Measurements from ENCODE around the gene UBE2D3. TPM values are rescaled to one million over a fixed set of nuclear protein-coding genes. Genes with fewer than 3 reads are reported as not detected.
A peak's percentile ranks its signal among the peaks of the same experiment; 100 is the strongest.

The UBE2D3 gene
- total RNA-seq, 4 donors from 2014 or later = 345 to 432 (median 402) TPM

GRCh38 chr4:102772738-102773340 is 54.5 kb downstream of the UBE2D3 start:
- no peak overlapping the region for H3K27ac ChIP-seq
- H3K4me1 ChIP-seq = no peaks in the 10 kb centered on the region
- H3K4me3 ChIP-seq = no peak overlapping the region
- WGBS, 2 donors (ENCODE audit: low coverage in 1 of 2) = 69 to 77% methylated on average over 4 of the region's 4 CpGs
- H3K27me3 ChIP-seq = no peaks in the 10 kb centered on the region
- H3K9me3 ChIP-seq = no peaks in the 10 kb centered on the region
- H3K36me3 ChIP-seq = no peaks in the 10 kb centered on the region
- TF ChIP-seq POLR2A (IDR thresholded peaks at IDR 0.05) (no peak), POLR2AphosphoS5 (IDR thresholded peaks at IDR 0.05) (no peak), EP300 (IDR thresholded peaks at IDR 0.05) (no peak)
- ATAC-seq = no peak

- TF ChIP-seq EP300 (IDR thresholded peaks at IDR 0.05) (no peak), CTCF (IDR thresholded peaks at IDR 0.05) (no peak), POLR2A (IDR thresholded peaks at IDR 0.05) (no peak), POLR2AphosphoS5 (IDR thresholded peaks at IDR 0.05) (no peak)
- Histone ChIP-seq H3K4me1 (peaks cover 0 to 12% (median 5%) of the 10 kb centered on the region in 3 donors), H3K27me3 (no peaks in the 10 kb centered on the region), H3K4me3 (no peak overlapping the region), H3K36me3 (no peaks in the 10 kb centered on the region), H3K9me3 (no peaks in the 10 kb centered on the region), H3K27ac (no peak overlapping the region)
- 76 to 89% methylated on average over 3 of the region's 3 CpGs for WGBS, 2 donors (ENCODE audit: low coverage in 1 of 2)
- ATAC-seq = no peak
Measured at GRCh38 chr4:102764901-102765300, 62.5 kb downstream of the UBE2D3 start.

- Histone ChIP-seq H3K27me3 (no peaks in the 10 kb centered on the region), H3K36me3 (no peaks in the 10 kb centered on the region), H3K4me3 (peak overlapping the region; percentile 78 to 88), H3K4me1 (peaks cover 0 to 26% (median 5%) of the 10 kb centered on the region in 3 donors), H3K27ac (no peak overlapping the region), H3K9me3 (no peaks in the 10 kb centered on the region)
- TF ChIP-seq CTCF (IDR thresholded peaks at IDR 0.05) (no peak), EP300 (IDR thresholded peaks at IDR 0.05) (no peak), POLR2A (IDR thresholded peaks at IDR 0.05) (no peak), POLR2AphosphoS5 (IDR thresholded peaks at IDR 0.05) (no peak)
- ATAC-seq = no peak
- WGBS, 2 donors (ENCODE audit: low coverage in 1 of 2) = 57 to 71% methylated on average over 6 to 8 of the region's 14 CpGs
Measured at GRCh38 chr4:102761906-102762305, 65.4 kb downstream of the UBE2D3 start.

- Histone ChIP-seq H3K27me3 (no peaks in the 10 kb centered on the region), H3K9me3 (no peaks in the 10 kb centered on the region), H3K36me3 (no peaks in the 10 kb centered on the region), H3K4me1 (peaks cover 0 to 26% (median 5%) of the 10 kb centered on the region in 3 donors), H3K27ac (peak overlapping the region in 3 of 4 donors; percentile 85 to 89 (median 86)), H3K4me3 (peak overlapping the region; percentile 78 to 88)
- 6 to 9% methylated on average over 5 to 6 of the region's 15 CpGs for WGBS, 2 donors (ENCODE audit: low coverage in 1 of 2)
- no peak for TF ChIP-seq POLR2A (IDR thresholded peaks at IDR 0.05)
- no peak for TF ChIP-seq EP300 (IDR thresholded peaks at IDR 0.05)
- no peak for TF ChIP-seq CTCF (IDR thresholded peaks at IDR 0.05)
- TF ChIP-seq POLR2AphosphoS5 (IDR thresholded peaks at IDR 0.05) = no peak
- ATAC-seq = no peak
Measured at GRCh38 chr4:102761296-102761701, 66.1 kb downstream of the UBE2D3 start.

GRCh38 chr4:102760645-102761295 is 66.6 kb downstream of the UBE2D3 start, which contains the start of gene MANBA:
Gene MANBA (minus strand): TSS chr4:102760968. CDS start chr4:102760894, 74 bp downstream.
- no peaks in the 10 kb centered on the region for H3K27me3 ChIP-seq
- TF ChIP-seq CTCF (IDR thresholded peaks at IDR 0.05) (peak in 1 of 4 experiments; percentile 9), POLR2AphosphoS5 (IDR thresholded peaks at IDR 0.05) (peak; percentile 52), POLR2A (IDR thresholded peaks at IDR 0.05) (peak; percentile 42 to 62), EP300 (IDR thresholded peaks at IDR 0.05) (no peak)
- peak within 1 kb of the TSS; percentile 78 to 88 for H3K4me3 ChIP-seq
- peak within 1 kb of the TSS; percentile 21 to 89 (median 86) for H3K27ac ChIP-seq
- ATAC-seq = peak; percentile 97
- H3K36me3 ChIP-seq = no peaks in the 10 kb centered on the region
- H3K4me1 ChIP-seq = peaks cover 0 to 26% (median 5%) of the 10 kb centered on the region in 3 donors
- H3K9me3 ChIP-seq = no peaks in the 10 kb centered on the region
- WGBS, 2 donors (ENCODE audit: low coverage in 1 of 2) = 0% methylated on average over 2 of the region's 60 CpGs; no CpG with 5 or more reads in 1 of the 2 donors

Measured in gastroesophageal sphincter (tissue), 4 donors.